Urothelium cell line (cell line): Measurements from ENCODE around the gene DUS4L.
A peak's percentile ranks its signal among the peaks of the same experiment; 100 is the strongest.

Experiments used
- DNase-seq: peaks from one replicate; pipeline ENCODE4 v3.0.0; 2011; ENCODE audit warnings: low spot score, mixed read lengths
- FAIRE-seq: peaks from 2 replicates; lab custom pipeline; 2011; peaks lifted over from hg19 to GRCh38; lab: Jason Lieb, UNC

The DUS4L gene

DNA sequence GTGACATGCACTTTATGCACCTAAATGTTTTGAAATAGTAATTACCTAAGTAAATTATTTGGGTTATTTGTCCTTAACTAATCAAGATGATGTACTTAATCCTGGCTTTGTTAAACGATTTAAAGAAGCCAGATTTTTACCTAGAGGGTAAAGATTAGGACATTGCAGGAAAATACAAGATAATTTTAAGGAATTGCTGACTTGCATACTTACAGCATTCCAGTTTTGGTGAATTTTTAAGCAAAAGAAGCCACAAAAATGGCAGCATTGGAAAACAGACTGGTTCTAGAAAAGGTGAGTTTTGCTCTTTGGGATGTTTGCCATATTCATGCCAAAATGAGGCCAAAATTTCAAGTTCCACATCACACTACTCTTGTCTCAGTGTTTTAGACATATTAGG lies 49.7 kb downstream of the DUS4L start:
- DNase-seq (no peak), FAIRE-seq (no peak)

DNA sequence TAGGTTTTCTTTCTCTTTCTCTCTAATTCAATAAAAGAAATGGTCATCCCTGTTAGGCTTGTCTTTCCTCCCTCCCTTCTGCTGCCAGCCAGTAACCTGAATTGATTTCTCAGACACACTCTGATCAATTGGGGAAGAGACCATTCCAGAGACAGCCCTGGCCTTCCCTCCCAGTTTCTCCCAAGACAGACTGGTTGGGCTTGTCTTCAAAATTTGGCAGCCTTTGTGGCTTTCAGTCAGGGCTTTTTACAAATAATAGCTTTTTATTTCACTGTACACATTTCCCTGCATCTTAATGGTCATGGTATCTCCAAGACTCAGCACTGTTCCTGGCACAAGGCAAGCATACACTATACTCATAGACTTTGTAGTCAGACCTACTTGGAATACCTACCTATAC lies 50.2 kb downstream of the DUS4L start:
- FAIRE-seq (no peak), DNase-seq (no peak)

DNA sequence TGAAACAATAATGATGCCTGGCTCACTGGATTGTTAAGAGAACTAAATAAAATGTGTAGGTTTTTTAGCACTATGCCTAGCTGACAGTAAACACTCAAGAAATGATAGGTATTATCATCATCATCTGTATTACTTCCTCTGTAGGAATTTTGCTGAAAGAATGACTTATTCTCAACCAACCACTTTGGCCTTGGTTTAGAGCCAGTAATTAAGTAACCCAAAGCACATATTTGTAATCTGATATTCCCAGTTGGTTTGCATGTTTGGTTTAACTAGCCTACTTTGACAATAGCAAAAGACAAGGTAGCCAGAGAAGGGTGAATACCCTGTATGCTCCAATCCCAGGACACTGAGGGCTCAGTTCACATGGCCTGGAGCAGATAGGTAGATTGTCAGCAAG lies 50.7 kb downstream of the DUS4L start:
- DNase-seq (no peak), FAIRE-seq (peak; percentile 61)

DNA sequence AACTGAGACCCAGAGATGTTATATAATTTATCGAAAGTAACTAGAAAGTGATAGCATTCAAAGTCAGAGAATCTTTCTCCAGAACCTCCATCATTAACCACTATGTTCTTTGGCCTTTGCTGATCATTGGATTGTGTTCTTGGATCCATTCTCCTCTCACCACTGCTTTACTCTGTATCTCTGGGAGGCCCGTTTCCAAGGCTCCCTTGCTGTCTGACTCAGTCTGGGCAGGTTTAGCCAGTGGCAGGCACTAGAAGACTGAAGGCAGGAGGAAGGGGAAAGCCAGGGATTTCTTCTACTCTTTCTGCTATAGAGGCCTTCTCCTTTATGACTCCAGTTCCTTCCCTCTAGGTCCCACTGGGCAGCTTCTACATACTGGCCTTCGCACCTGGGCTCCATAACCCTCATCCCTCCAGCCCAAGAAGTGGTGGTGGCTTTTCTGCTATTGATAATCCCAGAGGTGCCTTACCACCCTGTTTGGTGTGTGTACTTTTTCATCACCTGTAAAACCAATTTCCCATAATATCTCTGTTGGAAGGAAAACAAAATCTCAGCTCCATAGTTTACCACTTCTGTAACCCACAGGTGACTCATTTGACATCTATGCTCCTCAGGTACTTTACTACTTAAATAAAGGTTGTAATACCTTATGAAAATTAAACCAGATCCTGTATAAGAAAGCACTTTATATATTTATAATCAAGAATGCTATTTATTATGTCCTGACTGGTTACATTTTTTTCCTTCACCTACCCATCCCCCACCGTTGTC lies 52.3 kb downstream of the DUS4L start:
- DNase-seq = no peak

DNA sequence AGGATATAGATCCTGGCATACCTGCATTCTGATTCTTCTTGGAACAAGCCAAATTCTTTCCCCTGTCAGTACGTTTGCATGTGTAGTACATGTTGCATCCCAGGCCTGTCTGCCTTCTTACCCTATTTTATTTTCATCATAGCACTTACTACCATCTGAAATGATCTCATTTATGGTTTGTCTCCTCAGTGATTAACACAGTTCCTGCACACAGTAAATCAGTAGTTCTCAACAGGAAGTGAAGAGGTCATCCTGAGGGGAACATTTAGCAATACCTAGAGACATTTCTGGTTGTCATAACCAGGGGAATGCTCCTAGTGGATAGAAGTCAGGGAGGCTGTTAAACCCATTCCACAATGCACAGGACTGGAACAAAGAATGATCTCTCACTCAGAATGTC lies 58.7 kb downstream of the DUS4L start:
- DNase-seq (no peak), FAIRE-seq (no peak)

More for the DNA sequence above, 52.3 kb downstream of the DUS4L start:
- FAIRE-seq = no peak

DNA sequence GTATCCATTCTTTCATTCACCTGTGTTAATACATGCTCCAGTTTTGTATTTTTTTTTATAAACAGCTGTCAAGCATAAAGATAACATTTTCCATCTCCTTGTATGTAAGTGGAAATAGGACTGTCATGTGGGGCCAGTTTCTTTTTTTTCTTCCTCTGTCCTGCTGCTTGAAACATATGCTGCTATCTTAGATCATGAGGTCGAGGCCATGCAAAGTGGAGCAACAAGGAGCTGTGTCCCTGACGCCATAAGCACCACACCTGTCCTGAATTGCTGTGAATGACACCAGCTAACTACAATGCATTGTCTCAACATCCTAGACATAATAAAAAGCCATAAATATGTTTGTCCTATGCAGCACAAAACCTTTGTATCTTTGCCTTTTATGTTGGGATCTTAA lies 59.1 kb downstream of the DUS4L start:
- no peak for DNase-seq

DNA sequence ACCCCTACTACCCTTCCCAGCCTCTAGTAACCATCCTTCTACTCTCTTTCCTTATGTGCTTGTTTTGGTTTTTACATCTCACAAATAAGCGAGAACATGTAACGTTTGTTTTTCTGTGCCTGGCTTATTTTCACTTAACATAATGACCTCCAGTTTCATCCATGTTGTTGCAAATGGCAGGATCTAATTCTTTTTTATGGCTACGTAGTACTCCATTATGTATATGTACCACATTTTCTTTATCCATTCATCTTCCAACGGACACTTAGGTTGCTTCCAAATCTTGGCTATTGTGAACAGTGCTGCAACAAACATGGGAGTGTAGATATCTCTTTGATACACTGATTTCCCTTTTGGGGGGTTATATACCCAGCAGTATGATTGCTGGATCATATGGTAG lies 63.2 kb downstream of the DUS4L start:
- DNase-seq = no peak
- no peak for FAIRE-seq

More for the DNA sequence above, 59.1 kb downstream of the DUS4L start:
- FAIRE-seq = no peak
